Measurements from ENCODE around the gene PRKN.

DNA sequence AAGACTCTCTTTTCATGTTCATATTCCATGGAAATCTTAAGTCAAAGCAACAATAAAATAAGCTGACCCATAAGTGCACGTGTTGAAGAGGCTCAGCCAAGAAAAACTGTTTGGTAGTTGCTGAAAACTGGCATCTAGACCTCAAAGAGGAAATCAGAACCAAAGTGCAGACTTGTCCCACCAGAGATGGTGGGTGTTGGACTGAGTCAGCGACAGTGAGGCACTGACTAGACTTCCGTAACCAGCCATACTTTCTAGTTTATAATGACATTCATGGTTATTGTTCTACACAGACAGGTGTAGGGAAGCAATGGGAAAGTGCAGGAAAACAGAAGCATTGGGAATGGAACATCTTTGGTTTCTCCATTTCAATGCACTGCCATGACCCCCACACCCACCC lies 1278.0 kb downstream of the PRKN start:
- TF ChIP-seq, protein P1, sequence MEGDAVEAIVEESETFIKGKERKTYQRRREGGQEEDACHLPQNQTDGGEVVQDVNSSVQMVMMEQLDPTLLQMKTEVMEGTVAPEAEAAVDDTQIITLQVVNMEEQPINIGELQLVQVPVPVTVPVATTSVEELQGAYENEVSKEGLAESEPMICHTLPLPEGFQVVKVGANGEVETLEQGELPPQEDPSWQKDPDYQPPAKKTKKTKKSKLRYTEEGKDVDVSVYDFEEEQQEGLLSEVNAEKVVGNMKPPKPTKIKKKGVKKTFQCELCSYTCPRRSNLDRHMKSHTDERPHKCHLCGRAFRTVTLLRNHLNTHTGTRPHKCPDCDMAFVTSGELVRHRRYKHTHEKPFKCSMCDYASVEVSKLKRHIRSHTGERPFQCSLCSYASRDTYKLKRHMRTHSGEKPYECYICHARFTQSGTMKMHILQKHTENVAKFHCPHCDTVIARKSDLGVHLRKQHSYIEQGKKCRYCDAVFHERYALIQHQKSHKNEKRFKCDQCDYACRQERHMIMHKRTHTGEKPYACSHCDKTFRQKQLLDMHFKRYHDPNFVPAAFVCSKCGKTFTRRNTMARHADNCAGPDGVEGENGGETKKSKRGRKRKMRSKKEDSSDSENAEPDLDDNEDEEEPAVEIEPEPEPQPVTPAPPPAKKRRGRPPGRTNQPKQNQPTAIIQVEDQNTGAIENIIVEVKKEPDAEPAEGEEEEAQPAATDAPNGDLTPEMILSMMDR (IDR thresholded peaks at IDR 0.05; ENCODE audit: low read depth, low read length), result no peak
- no peak for TF ChIP-seq EZH2phosphoT487 (IDR thresholded peaks at IDR 0.05; ENCODE audit: low read depth)

All from OCI-LY3 (cell line).